H9 (cell line): ENCODE results near the gene APLP2. TPM values are rescaled to one million over a fixed set of nuclear protein-coding genes. Genes with fewer than 3 reads are reported as not detected.

Source experiments
- DNase-seq: peaks from one replicate; pipeline ENCODE4 v3.0.0-alpha.2; 2017
- H2AFZ ChIP-seq: one replicate; pipeline ENCODE4 v1.6.1; 2013; ENCODE audit warnings: mild to moderate bottlenecking, low read length, control low read depth, moderate library complexity
- H2AK5ac ChIP-seq: 2 replicates; pipeline ENCODE4 v1.6.1; 2013; ENCODE audit warnings: low read length, control low read depth, mixed read lengths; ENCODE audit not compliant: insufficient read length
- H2BK120ac ChIP-seq: one replicate; pipeline ENCODE4 v1.6.1; 2013; ENCODE audit warnings: low read depth, mild to moderate bottlenecking, low read length, control low read depth, inconsistent platforms; ENCODE audit not compliant: poor library complexity, severe bottlenecking
- H2BK12ac ChIP-seq: 2 replicates; pipeline ENCODE4 v1.6.1; 2013; ENCODE audit warnings: low read length, control low read depth, mixed read lengths, low read depth; ENCODE audit not compliant: insufficient read length
- H2BK15ac ChIP-seq: 2 replicates; pipeline ENCODE4 v1.6.1; 2013; ENCODE audit warnings: low read depth, low read length, control low read depth
- H2BK20ac ChIP-seq: one replicate; pipeline ENCODE4 v1.6.1; 2013; ENCODE audit warnings: low read depth, mild to moderate bottlenecking, low read length, control low read depth, inconsistent platforms; ENCODE audit not compliant: poor library complexity, severe bottlenecking
- H2BK5ac ChIP-seq: 2 replicates; pipeline ENCODE4 v1.6.1; 2013; ENCODE audit warnings: low read length, control low read depth, mixed read lengths; ENCODE audit not compliant: insufficient read length
- H3K14ac ChIP-seq: 2 replicates; pipeline ENCODE4 v1.6.1; 2013; ENCODE audit warnings: low read length, control low read depth; ENCODE audit not compliant: insufficient read depth
- H3K18ac ChIP-seq: 2 replicates; pipeline ENCODE4 v1.6.1; 2013; ENCODE audit warnings: low read depth, mild to moderate bottlenecking, mixed read lengths, low read length, control low read depth; ENCODE audit not compliant: insufficient read length
- H3K23ac ChIP-seq: 2 replicates; pipeline ENCODE4 v1.6.1; 2013; ENCODE audit warnings: low read length, control low read depth, mixed read lengths, low read depth; ENCODE audit not compliant: insufficient read length
- H3K23me2 ChIP-seq: 2 replicates; pipeline ENCODE4 v1.6.1; 2013; ENCODE audit warnings: low read depth, mild to moderate bottlenecking, mixed read lengths, low read length, control low read depth; ENCODE audit not compliant: insufficient read length, poor library complexity, severe bottlenecking
- H3K27ac ChIP-seq: 2 replicates; pipeline ENCODE4 v1.5.1; 2013; ENCODE audit warnings: low read length, control low read depth, mixed read lengths, low read depth; ENCODE audit not compliant: insufficient read length
- H3K27me3 ChIP-seq: 2 replicates; pipeline ENCODE4 v1.6.1; 2013; ENCODE audit warnings: low read length, control low read depth, inconsistent platforms; ENCODE audit not compliant: insufficient read depth
- H3K4ac ChIP-seq: 2 replicates; pipeline ENCODE4 v1.6.1; 2013; ENCODE audit warnings: low read depth, mild to moderate bottlenecking, control low read depth, inconsistent platforms, low read length, moderate library complexity
- H3K4me1 ChIP-seq: 2 replicates; pipeline ENCODE4 v1.6.1; 2013; ENCODE audit warnings: low read length, control low read depth, inconsistent platforms; ENCODE audit not compliant: insufficient read depth
- H3K4me2 ChIP-seq: 2 replicates; pipeline ENCODE4 v1.6.1; 2013; ENCODE audit warnings: low read length, control low read depth, mixed read lengths; ENCODE audit not compliant: insufficient read length, insufficient read depth
- H3K56ac ChIP-seq: 2 replicates; pipeline ENCODE4 v1.6.1; 2013; ENCODE audit warnings: low read depth, mild to moderate bottlenecking, mixed read lengths, low read length, control low read depth; ENCODE audit not compliant: insufficient read length
- H3K79me1 ChIP-seq: 2 replicates; pipeline ENCODE4 v1.6.1; 2013; ENCODE audit warnings: low read depth, mild to moderate bottlenecking, moderate library complexity, low read length, control low read depth, inconsistent platforms; ENCODE audit not compliant: insufficient read depth, poor library complexity, severe bottlenecking
- H3K79me2 ChIP-seq: 2 replicates; pipeline ENCODE4 v1.6.1; 2013; ENCODE audit warnings: low read length, control low read depth, inconsistent platforms; ENCODE audit not compliant: insufficient read depth
- H3K9ac ChIP-seq: 2 replicates; pipeline ENCODE4 v1.6.1; 2013; ENCODE audit warnings: low read length, control low read depth, mixed read lengths; ENCODE audit not compliant: insufficient read length; ENCODE audit errors: extremely low read depth
- H3K9me3 ChIP-seq: one replicate; pipeline ENCODE4 v1.6.1; 2013; ENCODE audit warnings: low read depth, low read length, inconsistent platforms; ENCODE audit not compliant: control insufficient read depth
- H3T11ph ChIP-seq: one replicate; pipeline ENCODE4 v1.6.1; 2013; ENCODE audit warnings: mild to moderate bottlenecking, low read length, control low read depth, inconsistent platforms
- H4K20me1 ChIP-seq: one replicate; pipeline ENCODE4 v1.6.1; 2013; ENCODE audit not compliant: control insufficient read depth, insufficient read length, insufficient read depth
- H4K5ac ChIP-seq: 2 replicates; pipeline ENCODE4 v1.6.1; 2013; ENCODE audit warnings: low read depth, mild to moderate bottlenecking, mixed read lengths, low read length, control low read depth; ENCODE audit not compliant: insufficient read length
- H4K8ac ChIP-seq: replicated peaks from 2 replicates; pipeline ENCODE4 v1.6.1; 2013; ENCODE audit warnings: low read length, control low read depth, mixed read lengths, low read depth; ENCODE audit not compliant: insufficient read length
- H4K91ac ChIP-seq: 2 replicates; pipeline ENCODE4 v1.6.1; 2013; ENCODE audit warnings: low read depth, mild to moderate bottlenecking, moderate library complexity, mixed read lengths, low read length, control low read depth; ENCODE audit not compliant: insufficient read length
- H3K27ac Mint-ChIP-seq, 3 experiments: 2 replicates in 2 of 3; 3 replicates in 1 of 3; pipeline ENCODE4 v1.8.0; 2020 to 2021; ENCODE audit warnings: mixed read lengths in 3 of 3, mild to moderate bottlenecking in 1 of 3, moderate library complexity in 1 of 3
- H3K27me3 Mint-ChIP-seq: 2 replicates; pipeline ENCODE4 v1.8.0; 2021; ENCODE audit warnings: low read depth, mild to moderate bottlenecking, moderate library complexity, mixed read lengths
- H3K36me3 Mint-ChIP-seq, 3 experiments: 2 replicates in 2 of 3; 3 replicates in 1 of 3; pipeline ENCODE4 v1.8.0; 2020 to 2021; ENCODE audit warnings: low read depth in 3 of 3, mixed read lengths in 3 of 3; ENCODE audit not compliant: insufficient read depth in 1 of 3
- H3K4me1 Mint-ChIP-seq, 2 experiments: 2 replicates each; pipeline ENCODE4 v1.8.0; 2020; ENCODE audit warnings: mixed read lengths in 2 of 2
- H3K4me3 Mint-ChIP-seq, 2 experiments: 2 replicates in 1 of 2; 3 replicates in 1 of 2; pipeline ENCODE4 v1.8.0; 2020 to 2021; ENCODE audit warnings: mild to moderate bottlenecking in 2 of 2, mixed read lengths in 2 of 2, moderate library complexity in 1 of 2
- H3K9me3 Mint-ChIP-seq, 2 experiments: 2 replicates in 1 of 2; 3 replicates in 1 of 2; pipeline ENCODE4 v1.8.0; 2020; ENCODE audit warnings: mild to moderate bottlenecking in 2 of 2, mixed read lengths in 2 of 2, moderate library complexity in 1 of 2
- CTCF ChIP-seq: fragments of 200-600 bp; sonication (generic); conservative IDR thresholded peaks from 3 replicates; pipeline ENCODE4 v1.8.0; 2021; ENCODE audit warnings: antibody characterized with exemption, mild to moderate bottlenecking
- WGBS: extraction: QIAGEN DNeasy Blood & Tissue Kit; methylation state at CpG from one replicate; pipeline ENCODE4 v1.1.7; 2013; ENCODE audit warnings: missing lambda C conversion rate, low lambda C conversion rate, mixed read lengths; ENCODE audit not compliant: insufficient read length; ENCODE audit errors: extremely low coverage; 5-methylcytosine and 5-hydroxymethylcytosine counted together
- total RNA-seq: library from RNA; stranded (reverse); gene quantifications from 2 replicates; pipeline ENCODE4 v1.2.1, GENCODE V29; 2021

Gene APLP2
- total RNA-seq, 1 experiment from 2014 or later = 328 TPM

- Histone ChIP-seq H3T11ph (no peak overlapping the region), H3K4me2 (no peak overlapping the region), H3K14ac (no peak overlapping the region), H3K9ac (no peak overlapping the region), H3K79me1 (no peaks in the 10 kb centered on the region), H3K18ac (no peak overlapping the region), H3K4ac (no peak overlapping the region), H3K9me3 (no peaks in the 10 kb centered on the region), H4K8ac (no peak overlapping the region), H3K79me2 (no peaks in the 10 kb centered on the region), H3K56ac (no peak overlapping the region), H3K27ac (no peak overlapping the region), H4K91ac (no peak overlapping the region), H3K23me2 (no peaks in the 10 kb centered on the region), H3K4me1 (no peaks in the 10 kb centered on the region), H3K23ac (no peak overlapping the region), H2AFZ (no peak overlapping the region), H3K27me3 (no peaks in the 10 kb centered on the region), H2BK20ac (no peak overlapping the region), H2BK15ac (no peak overlapping the region), H2AK5ac (no peak overlapping the region), H2BK120ac (no peak overlapping the region), H2BK12ac (no peak overlapping the region), H2BK5ac (no peak overlapping the region), H4K5ac (no peak overlapping the region), H4K20me1 (no peaks in the 10 kb centered on the region)
- no peak for TF ChIP-seq CTCF
- H3K4me1 Mint-ChIP-seq = 0 out of 4 replicates have a peak, but pooled peaks cover 0 to 4% of the 10 kb centered on the region in 2 experiments
- no CpG with 5 or more reads among the region's 1 CpG for WGBS
- H3K36me3 Mint-ChIP-seq = no peaks in the 10 kb centered on the region
- H3K4me3 Mint-ChIP-seq = no peak overlapping the region
- H3K9me3 Mint-ChIP-seq = peaks cover 2 to 3% of the 10 kb centered on the region in 2 experiments; a peak in 2 of 5 replicates
- no peaks in the 10 kb centered on the region; the same call in 1 of the 2 replicates for H3K27me3 Mint-ChIP-seq
- no peak for DNase-seq
- H3K27ac Mint-ChIP-seq = no peak overlapping the region
These were observed 18.6 kb upstream of the APLP2 start for GRCh38 chr11:130051082-130051481.
